Fibroblast of lung (primary cell): ENCODE measurements around the gene IMMP2L.

Source experiments
- CTCF ChIP-seq, 2 donors: IDR thresholded peaks in 1 of 2; conservative IDR thresholded peaks in 1 of 2; 1 replicate in 1 of 2; 2 replicates in 1 of 2; pipeline ENCODE4 v1.5.1; 2011 to 2012; ENCODE audit warnings: low read length in 2 of 2, control low read depth in 1 of 2, inconsistent platforms in 1 of 2, low read depth in 1 of 2, mild to moderate bottlenecking in 1 of 2
- EZH2 ChIP-seq: IDR thresholded peaks from 2 replicates; pipeline ENCODE4 v1.5.1; 2012; ENCODE audit warnings: low read length, control low read depth, mild to moderate bottlenecking; ENCODE audit errors: missing control alignments

DNA sequence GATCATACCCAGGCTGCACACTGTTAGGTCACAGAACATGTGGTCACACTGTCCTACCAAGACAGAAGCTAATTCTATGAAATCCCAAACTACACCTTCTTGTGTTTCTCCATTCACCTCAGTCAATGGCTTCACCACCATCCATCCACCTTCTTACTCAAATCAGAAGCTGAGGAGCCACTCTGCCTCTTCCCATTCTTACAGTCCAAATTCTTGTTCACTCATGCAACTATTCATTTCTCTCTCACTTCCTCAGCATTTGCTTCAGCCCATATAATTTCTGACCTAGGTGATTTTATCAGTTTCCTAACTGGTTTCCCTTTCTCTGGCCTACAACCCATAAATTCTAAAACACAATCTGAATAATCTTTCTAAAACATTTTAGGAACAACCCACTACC is 242.2 kb downstream of the IMMP2L start:
- no peak for TF ChIP-seq EZH2
- no peak for TF ChIP-seq CTCF (conservative IDR thresholded peaks at IDR 0.05 in 1 of 2, IDR thresholded peaks at IDR 0.05 in 1 of 2; ENCODE audit: low read depth in 1 of 2, low read length in 2 of 2)
